IMR-90 (cell line): ENCODE results near the gene SF3A2. TPM values are rescaled to one million over a fixed set of nuclear protein-coding genes. Genes with fewer than 3 reads are reported as not detected.

Experiments used
- ATAC-seq: fragments of 200-7000 bp; cut with Tn5 transposase; 2 replicates; pipeline ENCODE4 v1.9.1; 2020; ENCODE audit warnings: low read depth, mild to moderate bottlenecking, moderate library complexity
- BruUV-seq: library from RNA; stranded (reverse); fragments of 400-500 nt; replicated peaks from 2 replicates; lab custom pipeline; 2021; lab: Mats Ljungman, UMichigan
- CTCF ChIA-PET: fragments of 300-600 bp; formaldehyde crosslinking; extraction: SDS; loops from one replicate; lab custom pipeline; 2021; ENCODE audit warnings: antibody characterized with exemption; lab: Yijun Ruan, JAX
- POLR2A ChIA-PET: fragments of 300-600 bp; sonication (Branson Sonifier 250); formaldehyde crosslinking; loops from one replicate; lab custom pipeline; 2022; ENCODE audit warnings: antibody characterized with exemption; ENCODE audit not compliant: unreplicated experiment; lab: Charles Lee
- DNase-seq: peaks from one replicate; pipeline ENCODE4 v3.0.0; 2013
- H2AFZ ChIP-seq: replicated peaks from 2 replicates; pipeline ENCODE3; 2013; ENCODE audit warnings: low read length, mild to moderate bottlenecking; ENCODE audit not compliant: poor library complexity
- H2AK5ac ChIP-seq: 2 replicates; pipeline ENCODE4 v1.6.1; 2013; ENCODE audit warnings: low read depth, low read length, inconsistent platforms
- H2AK9ac ChIP-seq: replicated peaks from 2 replicates; pipeline ENCODE3; 2013; ENCODE audit warnings: mild to moderate bottlenecking, low read depth, low read length, moderate library complexity; ENCODE audit not compliant: poor library complexity
- H2BK120ac ChIP-seq: 2 replicates; pipeline ENCODE4 v1.6.1; 2013; ENCODE audit warnings: low read depth, low read length, inconsistent platforms
- H2BK15ac ChIP-seq: 3 replicates; pipeline ENCODE4 v1.6.1; 2013; ENCODE audit warnings: low read depth, low read length, inconsistent platforms
- H2BK20ac ChIP-seq: 2 replicates; pipeline ENCODE4 v1.6.1; 2013; ENCODE audit warnings: low read depth, mild to moderate bottlenecking, inconsistent platforms, low read length, moderate library complexity
- H2BK5ac ChIP-seq: 2 replicates; pipeline ENCODE4 v1.6.1; 2013; ENCODE audit warnings: mild to moderate bottlenecking, low read depth, low read length, inconsistent platforms; ENCODE audit not compliant: poor library complexity, severe bottlenecking
- H3K14ac ChIP-seq: replicated peaks from 2 replicates; pipeline ENCODE4 v1.6.1; 2013; ENCODE audit warnings: low read depth, low read length, inconsistent platforms
- H3K18ac ChIP-seq: 2 replicates; pipeline ENCODE4 v1.6.1; 2013; ENCODE audit warnings: low read depth, low read length, control low read depth
- H3K23ac ChIP-seq: 2 replicates; pipeline ENCODE4 v1.6.1; 2013; ENCODE audit warnings: low read depth, low read length, inconsistent platforms
- H3K27ac ChIP-seq: 2 replicates; pipeline ENCODE4 v1.5.1; 2013; ENCODE audit warnings: mild to moderate bottlenecking, control low read depth, low read length; ENCODE audit not compliant: insufficient read depth
- H3K27me3 ChIP-seq: 2 replicates; pipeline ENCODE4 v1.6.1; 2013; ENCODE audit warnings: low read length; ENCODE audit not compliant: control insufficient read depth, insufficient read depth
- H3K36me3 ChIP-seq: 2 replicates; pipeline ENCODE4 v1.6.1; 2013; ENCODE audit warnings: low read length, mixed read lengths; ENCODE audit not compliant: control insufficient read depth, insufficient read depth
- H3K4ac ChIP-seq: 2 replicates; pipeline ENCODE4 v1.6.1; 2013; ENCODE audit warnings: low read depth, low read length, inconsistent platforms
- H3K4me1 ChIP-seq: 2 replicates; pipeline ENCODE4 v1.6.1; 2013; ENCODE audit warnings: low read length, mixed read lengths; ENCODE audit not compliant: control insufficient read depth, insufficient read depth
- H3K4me2 ChIP-seq: 2 replicates; pipeline ENCODE4 v1.6.1; 2013; ENCODE audit warnings: low read depth, mild to moderate bottlenecking, control low read depth, low read length, moderate library complexity
- H3K4me3 ChIP-seq: 2 replicates; pipeline ENCODE4 v1.5.1; 2013; ENCODE audit warnings: low read depth, mild to moderate bottlenecking, control low read depth, low read length, moderate library complexity; ENCODE audit not compliant: insufficient read depth
- H3K56ac ChIP-seq: 2 replicates; pipeline ENCODE4 v1.6.1; 2013; ENCODE audit warnings: low read length, inconsistent platforms; ENCODE audit not compliant: insufficient read depth; ENCODE audit errors: extremely low read depth
- H3K79me1 ChIP-seq, 2 experiments: 2 replicates each; pipeline ENCODE4 v1.6.1; 2013; ENCODE audit warnings: low read length in 2 of 2, inconsistent platforms in 1 of 2, low read depth in 1 of 2
- H3K9ac ChIP-seq: 2 replicates; pipeline ENCODE4 v1.6.1; 2013; ENCODE audit warnings: low read depth, low read length, control low read depth
- H3K9me1 ChIP-seq: 2 replicates; pipeline ENCODE4 v1.6.1; 2013; ENCODE audit warnings: low read length, inconsistent platforms; ENCODE audit not compliant: insufficient read depth
- H3K9me3 ChIP-seq: 2 replicates; pipeline ENCODE4 v1.6.1; 2013; ENCODE audit warnings: low read length; ENCODE audit not compliant: control insufficient read depth, insufficient read depth
- H4K20me1 ChIP-seq: 2 replicates; pipeline ENCODE4 v1.6.1; 2013; ENCODE audit warnings: low read length, inconsistent platforms; ENCODE audit not compliant: insufficient read depth
- H4K5ac ChIP-seq: 2 replicates; pipeline ENCODE4 v1.6.1; 2013; ENCODE audit warnings: mild to moderate bottlenecking, low read depth, low read length, control low read depth
- H4K8ac ChIP-seq, 2 experiments: 2 replicates each; pipeline ENCODE4 v1.6.1; 2013; ENCODE audit warnings: low read depth in 2 of 2, low read length in 2 of 2, control low read depth in 1 of 2, inconsistent platforms in 1 of 2
- H4K91ac ChIP-seq: 2 replicates; pipeline ENCODE4 v1.6.1; 2013; ENCODE audit warnings: low read depth, low read length, inconsistent platforms; ENCODE audit not compliant: insufficient read depth
- BHLHE40 ChIP-seq: fragments of 150-350 bp; IDR thresholded peaks from 2 replicates; pipeline ENCODE4 v1.6.1; 2016; ENCODE audit warnings: mild to moderate bottlenecking, low read depth, low read length
- CHD1 ChIP-seq: IDR thresholded peaks from 2 replicates; pipeline ENCODE4 v1.6.1; 2012; ENCODE audit warnings: low read depth, low read length, improper control_type of control experiment
- CTCF ChIP-seq: conservative IDR thresholded peaks from 2 replicates; pipeline ENCODE4 v1.5.1; 2012; ENCODE audit warnings: mild to moderate bottlenecking, low read depth, low read length, improper control_type of control experiment
- FOS ChIP-seq: fragments of 150-350 bp; IDR thresholded peaks from 2 replicates; pipeline ENCODE4 v1.6.1; 2016; ENCODE audit warnings: low read depth, low read length
- MAZ ChIP-seq: IDR thresholded peaks from 2 replicates; pipeline ENCODE4 v1.6.1; 2012; ENCODE audit warnings: low read depth, mild to moderate bottlenecking, low read length, improper control_type of control experiment, moderate library complexity, borderline replicate concordance
- MXI1 ChIP-seq: IDR thresholded peaks from 2 replicates; pipeline ENCODE4 v1.6.1; 2012; ENCODE audit warnings: low read depth, mild to moderate bottlenecking, low read length, moderate library complexity, borderline replicate concordance
- NFE2L2 ChIP-seq: fragments of 150-350 bp; IDR thresholded peaks from 2 replicates; pipeline ENCODE4 v1.6.1; 2016; ENCODE audit warnings: low read depth, mild to moderate bottlenecking, low read length
- POLR2A ChIP-seq: IDR thresholded peaks from 2 replicates; pipeline ENCODE4 v1.6.1; 2012; ENCODE audit warnings: mild to moderate bottlenecking, low read depth, low read length
- RCOR1 ChIP-seq: IDR thresholded peaks from 2 replicates; pipeline ENCODE4 v1.6.1; 2012; ENCODE audit warnings: mild to moderate bottlenecking, low read length, improper control_type of control experiment; ENCODE audit not compliant: insufficient replicate concordance
- RFX5 ChIP-seq: IDR thresholded peaks from 2 replicates; pipeline ENCODE4 v1.8.0; 2012; ENCODE audit warnings: low read depth, mild to moderate bottlenecking, low read length, moderate library complexity
- SMC3 ChIP-seq: fragments of 150-350 bp; IDR thresholded peaks from 2 replicates; pipeline ENCODE4 v1.6.1; 2016; ENCODE audit warnings: low read depth, mild to moderate bottlenecking, antibody characterized with exemption, low read length, moderate library complexity
- USF2 ChIP-seq: fragments of 150-350 bp; IDR thresholded peaks from 2 replicates; pipeline ENCODE4 v1.6.1; 2017; ENCODE audit warnings: mild to moderate bottlenecking, antibody characterized with exemption, low read length, low read depth
- WGBS, 2 experiments: methylation state at CpG; one replicate each; pipeline versions ENCODE4 v1.1.5 to v1.1.7; 2013; ENCODE audit warnings: missing lambda C conversion rate in 2 of 2; ENCODE audit not compliant: insufficient read length in 1 of 2; ENCODE audit errors: extremely low coverage in 2 of 2; 5-methylcytosine and 5-hydroxymethylcytosine counted together
- dilution Hi-C: fragments of 300-500 bp; cut with HindIII; formaldehyde crosslinking; loops from one replicate; pipeline ENCODE4 v1.14.3; 2018; ENCODE audit warnings: low sequenced_read_pairs; ENCODE audit not compliant: unreplicated experiment
- in situ Hi-C: fragments of 300-500 bp; cut with MboI; formaldehyde crosslinking; loops from 3 replicates; pipeline ENCODE4 v1.14.3; 2019; ENCODE audit warnings: low sequenced_read_pairs, inconsistent platforms, mixed read lengths
- intact Hi-C: fragments of 100-400 bp; cut with micrococcal nuclease; formaldehyde crosslinking; loops from 2 replicates; pipeline ENCODE4 v1.10.0; 2022
- polyA plus RNA-seq, 3 experiments: library from polyadenylated mRNA; depleted of rRNA; stranded (reverse); fragments of >200 nt; gene quantifications; 2 replicates each; pipeline ENCODE4 v1.2.3, GENCODE V29; 2012; ENCODE audit warnings: low replicate concordance in 1 of 3
- total RNA-seq: library from RNA; depleted of rRNA; stranded (reverse); fragments of >200 nt; gene quantifications from 2 replicates; pipeline ENCODE4 v1.2.3, GENCODE V29; 2012

Gene SF3A2
- total and polyA plus RNA-seq, 2 of the 4 experiments (the other 2 are of a cell fraction): 4.8 to 34.5 TPM

GRCh38 chr19:2240881-2241760 lies 4.5 kb downstream of the SF3A2 start (continued):
- no peak for TF ChIP-seq SMC3

- Histone ChIP-seq H4K91ac (no peak overlapping the region), H3K4me1 (peaks cover 19% of the 10 kb centered on the region), H2BK20ac (no peak overlapping the region), H2BK120ac (no peak overlapping the region), H4K20me1 (peaks cover 90% of the 10 kb centered on the region), H4K8ac (no peak overlapping the region), H2BK5ac (no peak overlapping the region), H3K9ac (no peak overlapping the region), H2AK5ac (no peak overlapping the region), H3K18ac (no peak overlapping the region), H2AFZ (no peak overlapping the region), H2AK9ac (no peak overlapping the region), H3K23ac (no peak overlapping the region), H2BK15ac (no peak overlapping the region), H3K4me3 (no peak overlapping the region), H3K9me3 (no peaks in the 10 kb centered on the region), H3K36me3 (peaks cover 47% of the 10 kb centered on the region), H3K9me1 (peaks cover 13% of the 10 kb centered on the region), H3K27me3 (no peaks in the 10 kb centered on the region), H3K4me2 (no peak overlapping the region), H3K14ac (no peak overlapping the region), H3K4ac (no peak overlapping the region), H3K27ac (no peak overlapping the region), H3K56ac (no peak overlapping the region), H3K79me1 (peaks cover 4 to 67% of the 10 kb centered on the region in 2 experiments; a peak in 2 of 4 replicates), H4K5ac (no peak overlapping the region)
- intact Hi-C loops (no loop called here), dilution Hi-C loops (no loop called here), in situ Hi-C loops (no loop called here)
- ATAC-seq (no peak), DNase-seq (no peak)
- WGBS, 2 experiments: 91% methylated on average over 10 of the region's 12 CpGs; no CpG with 5 or more reads in 1 of the 2 experiments
- ChIA-PET POLR2A (no interaction called here), CTCF (no interaction called here)
- BruUV-seq: no TSS peak
- no peak for TF ChIP-seq CTCF
- no peak for TF ChIP-seq POLR2A
- no peak for TF ChIP-seq MAZ
- TF ChIP-seq RFX5: no peak
- TF ChIP-seq USF2: no peak
- TF ChIP-seq CHD1: no peak
- no peak for TF ChIP-seq FOS
- TF ChIP-seq SMC3: no peak
- TF ChIP-seq MXI1: no peak
- TF ChIP-seq RCOR1: no peak
- TF ChIP-seq NFE2L2: no peak
- TF ChIP-seq BHLHE40: no peak
Observed at GRCh38 chr19:2242092-2242537, 5.5 kb downstream of the SF3A2 start.
